GM11168 (cell line): ENCODE measurements around the gene WLS.

Source experiments
- in situ Hi-C: fragments of 300-500 bp; cut with MboI; formaldehyde crosslinking; loops from one replicate; pipeline ENCODE4 v1.12.0; 2022; ENCODE audit warnings: low sequenced_read_pairs; ENCODE audit not compliant: unreplicated experiment

The WLS gene

DNA sequence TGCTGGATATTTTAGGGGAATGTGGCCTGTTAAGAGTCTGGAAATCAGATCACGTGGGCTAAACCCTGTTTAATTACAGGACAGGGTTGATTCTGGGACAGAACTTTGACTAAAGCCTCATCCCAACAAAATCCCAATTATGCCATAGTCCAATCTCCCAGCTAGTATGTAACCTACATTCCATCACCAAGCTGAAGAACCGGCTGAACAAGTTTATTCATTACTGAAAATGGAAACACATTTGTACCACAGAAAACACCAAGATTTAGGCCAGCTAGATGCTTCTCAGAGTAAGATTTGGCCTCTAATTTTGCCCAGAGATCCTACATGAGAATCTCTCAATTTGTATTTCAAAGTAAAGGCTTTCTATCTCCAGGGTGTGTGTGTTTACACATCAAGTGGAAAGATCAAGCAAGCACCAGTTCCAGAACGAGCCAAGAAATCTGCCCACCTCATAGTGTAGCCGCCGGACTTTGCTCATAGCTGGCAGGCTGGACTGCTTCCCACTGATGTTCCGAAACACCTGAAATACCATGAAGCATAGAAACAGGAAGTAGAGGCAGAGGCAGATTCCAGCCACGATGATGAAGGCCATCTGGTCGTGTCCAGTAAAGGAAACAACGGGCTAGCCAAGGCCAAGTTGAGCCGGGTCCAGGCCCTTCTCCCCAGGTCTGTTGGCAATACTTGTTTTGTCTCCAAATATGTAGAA, 86.8 kb downstream of the WLS start:
- in situ Hi-C loops = no loop called here

DNA sequence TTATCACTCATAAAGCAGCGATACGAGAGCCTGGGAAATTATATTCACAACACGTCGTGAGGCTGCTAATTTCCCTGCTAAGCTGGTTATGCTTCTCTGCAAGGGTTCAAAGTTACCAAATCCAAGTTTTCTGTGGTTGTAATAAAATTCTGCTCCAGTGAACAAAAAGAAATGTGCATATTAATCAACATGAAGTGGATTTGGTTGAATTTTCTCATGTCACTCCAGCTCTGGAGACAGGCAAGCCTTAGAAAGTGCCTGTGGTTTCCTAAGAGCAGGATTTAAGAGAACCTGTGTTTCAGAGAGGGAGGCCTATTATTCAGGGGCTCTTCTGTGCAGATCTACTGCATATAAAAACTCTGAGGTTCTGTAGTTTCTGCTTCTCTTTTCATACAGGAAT, 87.5 kb downstream of the WLS start:
- in situ Hi-C loops = no loop called here

DNA sequence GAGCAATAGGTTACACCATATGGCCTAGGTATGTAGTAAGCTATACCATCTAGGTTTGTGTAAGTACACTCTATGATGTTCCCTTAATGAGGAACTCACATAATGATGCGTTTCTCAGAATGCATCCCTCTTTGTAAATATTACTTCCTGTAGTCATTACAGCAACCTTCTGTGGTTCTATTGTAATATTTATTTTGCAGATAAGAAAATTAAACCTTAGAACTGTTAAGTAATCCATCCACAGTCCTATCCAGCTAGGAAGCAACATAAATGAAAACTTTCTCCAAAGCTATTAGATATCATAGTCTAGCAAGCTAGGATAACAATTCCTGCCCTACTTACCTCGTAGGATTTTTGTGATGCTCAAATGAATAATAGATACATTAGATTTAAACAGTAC, 88.7 kb downstream of the WLS start:
- in situ Hi-C loops = no loop called here

DNA sequence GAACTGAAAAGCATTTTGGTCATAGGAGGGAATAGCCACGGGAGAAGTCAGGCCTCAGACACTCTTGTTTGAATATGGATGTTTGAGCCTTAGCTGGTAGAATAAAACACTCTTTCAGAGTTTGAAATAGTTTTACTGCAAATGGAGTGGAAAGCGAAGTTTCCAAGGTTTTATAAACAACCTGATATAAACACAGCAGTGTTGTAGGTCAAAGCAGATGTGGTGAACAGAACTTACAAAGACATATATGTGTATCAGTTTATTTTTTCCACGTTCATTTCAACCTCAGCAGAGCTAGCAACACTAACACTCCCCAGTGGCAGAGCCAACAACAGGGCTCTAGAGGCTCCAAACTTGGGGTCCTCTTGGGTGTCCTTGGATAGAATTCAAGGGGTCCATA, 89.9 kb downstream of the WLS start:
- in situ Hi-C loops = no loop called here

- in situ Hi-C loops = no loop called here
Measured at GRCh38 chr1:68142036-68142435, 90.3 kb downstream of the WLS start.

- in situ Hi-C loops = no loop called here
Measured at GRCh38 chr1:68141071-68142021, 91.0 kb downstream of the WLS start.

- in situ Hi-C loops = no loop called here
Measured at GRCh38 chr1:68140536-68140935, 91.8 kb downstream of the WLS start.

DNA sequence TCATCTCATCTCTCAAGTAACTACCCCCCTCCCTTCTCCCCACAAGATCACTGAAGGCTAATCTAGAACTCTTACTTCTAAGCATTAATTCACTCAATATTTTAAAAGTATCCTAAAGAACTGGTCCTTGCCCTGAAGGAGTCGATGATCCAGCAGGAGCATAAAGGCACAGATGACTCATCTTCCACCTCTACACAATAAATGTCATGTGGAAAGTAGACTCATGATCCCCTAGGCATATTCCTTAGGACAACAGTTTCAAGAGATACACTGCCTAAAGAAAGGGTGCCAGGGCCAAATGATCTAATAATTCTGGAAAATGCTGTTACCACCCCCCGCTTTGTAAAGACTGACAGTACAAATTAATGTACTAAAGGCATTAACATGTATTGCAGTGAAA, 96.1 kb downstream of the WLS start:
- in situ Hi-C loops = no loop called here

- in situ Hi-C loops = no loop called here
Measured at GRCh38 chr1:68132426-68133130, 99.7 kb downstream of the WLS start.

DNA sequence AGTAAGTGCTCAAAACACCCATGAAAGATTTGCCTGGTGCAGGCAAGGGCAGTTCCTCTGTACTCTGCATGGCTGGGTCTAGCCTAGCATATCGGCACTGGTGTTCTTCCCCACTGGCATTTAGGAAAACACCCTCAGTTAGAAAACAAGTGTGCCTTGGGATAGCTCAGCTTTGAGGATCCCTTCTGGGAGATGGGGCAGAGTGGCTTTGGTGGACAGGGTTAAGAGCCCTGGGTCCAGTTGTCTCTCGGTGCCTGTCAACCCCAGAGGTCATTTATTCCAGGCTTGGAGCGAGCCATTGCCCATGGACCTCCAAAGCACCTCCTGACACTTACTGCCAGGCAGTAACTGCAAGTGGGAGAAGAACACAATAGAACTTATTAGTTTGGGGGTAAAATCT, 101.1 kb downstream of the WLS start:
- in situ Hi-C loops = no loop called here

DNA sequence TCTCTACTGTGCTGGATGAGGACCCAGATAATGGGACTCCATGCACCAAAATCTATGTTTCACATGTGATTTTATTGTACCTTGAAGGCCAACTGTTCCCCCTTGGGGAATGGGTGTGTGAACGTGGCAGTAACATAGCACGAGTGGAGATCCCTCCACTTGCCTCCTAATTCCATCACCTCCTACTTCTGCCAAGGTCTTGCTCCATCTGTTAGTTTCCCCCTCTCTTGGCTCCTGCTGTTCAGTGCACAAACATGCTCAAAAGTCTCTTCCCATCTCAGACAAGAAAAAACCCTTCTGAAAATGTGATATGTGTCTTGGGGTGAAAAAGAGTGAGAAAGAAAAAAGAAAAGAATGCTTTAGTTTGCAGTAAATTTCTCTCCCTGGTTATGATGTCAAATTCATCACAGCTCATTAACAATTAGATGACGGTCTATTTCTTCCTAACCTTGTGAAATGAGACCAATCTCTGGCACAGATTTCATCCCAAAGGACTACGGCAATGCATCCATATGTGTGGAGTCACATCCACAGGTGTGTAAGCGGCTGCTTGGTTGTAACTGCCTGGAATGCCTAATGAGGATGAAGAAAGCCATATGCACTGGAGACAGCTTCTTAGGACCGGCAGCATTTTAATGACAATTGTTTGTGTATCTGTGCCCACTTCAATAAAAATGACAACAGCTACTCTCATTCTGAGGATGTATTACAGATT, 102.6 kb downstream of the WLS start:
- in situ Hi-C loops = no loop called here

DNA sequence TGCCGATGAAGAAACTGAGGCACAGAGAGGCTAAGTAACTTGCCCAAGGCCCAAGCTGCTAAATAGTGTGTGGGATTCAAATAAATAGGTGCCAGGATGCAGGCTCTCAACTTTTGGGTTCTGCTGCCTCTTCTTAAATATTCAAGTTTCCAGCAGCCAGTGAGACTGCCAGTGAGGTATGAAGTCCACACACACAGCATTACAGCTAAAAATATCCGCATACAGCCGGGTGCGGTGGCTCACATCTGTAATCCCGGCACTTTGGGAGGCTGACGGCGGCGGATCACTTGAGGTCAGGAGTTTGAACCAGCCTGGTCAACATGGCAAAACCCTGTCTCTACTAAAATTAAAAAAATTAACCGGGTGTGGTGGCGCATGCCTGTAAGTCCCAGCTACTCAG, 103.5 kb downstream of the WLS start:
- in situ Hi-C loops = no loop called here

DNA sequence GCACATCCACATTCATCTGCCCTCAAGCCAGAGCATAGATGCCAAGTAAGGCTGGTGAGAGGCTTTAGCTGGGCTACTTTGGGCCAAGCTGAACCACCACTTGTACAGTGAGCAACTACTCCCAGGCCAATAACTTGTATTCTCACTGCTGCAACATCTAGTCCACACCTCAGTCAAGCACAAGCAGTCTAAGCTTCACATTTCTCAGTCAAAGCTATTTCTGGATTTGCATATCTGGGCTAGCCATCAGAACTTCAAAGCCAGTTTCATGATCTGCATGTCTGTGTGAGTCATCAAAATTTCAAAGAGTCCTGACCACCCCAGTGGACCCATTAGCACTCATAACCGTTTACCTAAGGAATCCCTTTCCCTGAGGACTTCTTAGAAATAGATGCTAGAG, 104.2 kb downstream of the WLS start:
- in situ Hi-C loops = no loop called here

- in situ Hi-C loops = loop anchor here (5.0 kb wide), 1 partner anchor 321 kb away; no protein-coding TSS in a partner anchor
Measured at GRCh38 chr1:68121536-68121935, 110.8 kb downstream of the WLS start.

DNA sequence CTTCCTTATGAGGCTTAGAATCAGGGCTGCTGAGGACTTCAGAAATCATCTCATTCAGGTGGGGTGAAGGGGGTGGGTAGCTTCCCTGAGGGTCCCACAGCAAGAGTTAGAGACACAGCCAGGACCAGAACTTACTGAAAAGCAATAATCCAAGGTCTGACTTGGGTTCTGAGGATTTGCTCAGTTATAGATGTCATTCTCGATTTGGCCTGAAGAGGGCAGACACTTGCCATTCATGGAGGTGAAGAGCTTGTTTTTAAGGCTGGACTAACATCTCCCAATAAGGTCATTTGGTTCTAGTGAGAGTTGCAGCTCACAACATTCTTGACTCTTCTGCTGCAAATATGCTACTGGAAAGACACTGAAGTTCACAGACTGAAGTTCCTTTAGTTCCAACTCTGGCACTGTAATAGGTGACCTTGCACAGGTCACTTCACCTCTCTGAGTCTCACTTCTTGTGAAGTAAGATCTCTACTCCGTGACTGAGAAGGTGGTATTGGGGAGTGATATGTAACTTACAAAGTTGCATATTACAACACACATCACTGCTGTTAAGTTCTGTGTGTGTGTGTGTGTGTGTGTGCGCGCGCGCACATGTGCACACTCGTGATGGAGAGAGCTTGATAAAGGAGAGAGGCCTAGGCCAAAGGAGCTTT, 112.1 kb downstream of the WLS start:
- in situ Hi-C loops = loop anchor here (5.0 kb wide), 1 partner anchor 322 kb away; no protein-coding TSS in a partner anchor

DNA sequence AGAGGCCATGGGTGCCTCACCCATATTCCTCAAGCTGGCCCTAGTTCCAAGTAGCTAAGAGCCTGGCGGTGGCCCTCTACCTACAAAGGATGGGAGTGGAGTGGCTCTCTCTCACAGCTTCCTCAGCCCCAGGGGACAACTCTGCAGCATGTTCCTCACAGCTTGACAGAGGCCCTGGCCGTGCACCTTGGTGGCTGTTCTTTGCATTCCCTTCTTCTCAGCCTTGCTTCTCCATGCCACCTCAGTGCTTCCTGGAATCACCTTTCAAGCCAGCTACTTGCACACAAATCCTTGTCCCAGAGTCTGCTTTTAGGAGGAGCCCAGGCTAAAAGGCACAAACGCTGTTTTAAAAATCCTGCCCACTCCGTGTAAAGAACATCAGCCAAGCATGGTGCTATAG, 112.9 kb downstream of the WLS start:
- in situ Hi-C loops = loop anchor here (5.0 kb wide), 1 partner anchor 223 kb away; no protein-coding TSS in a partner anchor

- in situ Hi-C loops = loop anchor here (5.0 kb wide), 1 partner anchor 225 kb away; no protein-coding TSS in a partner anchor
Measured at GRCh38 chr1:68117416-68117815, 114.9 kb downstream of the WLS start.

DNA sequence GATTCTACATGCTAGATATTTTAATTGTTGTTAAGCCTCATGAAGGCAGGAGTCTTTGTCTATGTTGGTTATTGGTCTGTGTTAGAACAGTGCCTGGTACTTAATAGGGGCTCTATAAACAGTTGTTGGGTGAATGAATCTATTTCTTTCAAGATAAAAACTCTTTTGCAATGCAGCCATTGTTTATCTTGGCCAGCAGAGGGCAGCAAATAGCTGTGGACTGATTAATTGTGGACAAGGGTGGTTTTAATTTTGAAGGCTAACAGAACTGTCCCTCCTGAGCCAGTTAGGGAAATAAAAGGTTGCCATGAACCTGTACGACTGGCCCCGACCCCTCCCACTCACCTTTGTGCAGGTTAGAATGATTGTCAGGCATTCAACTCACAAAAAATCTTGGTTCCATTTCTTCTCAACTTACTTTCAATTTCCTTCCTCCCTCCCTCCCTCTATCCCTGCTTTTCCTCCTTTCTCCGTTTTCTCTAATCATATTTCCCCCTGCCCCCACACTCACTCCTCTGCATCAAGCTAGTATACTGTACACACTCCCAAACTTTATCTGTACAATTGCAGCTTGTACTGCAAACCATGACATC, 115.6 kb downstream of the WLS start:
- in situ Hi-C loops = loop anchor here (5.0 kb wide), 1 partner anchor 226 kb away; no protein-coding TSS in a partner anchor

GRCh38 chr1:68115308-68115707, 117.0 kb downstream of the WLS start:
- in situ Hi-C loops = loop anchor here (5.0 kb wide), 1 partner anchor 227 kb away; no protein-coding TSS in a partner anchor
